ENCODE measurements around the gene RNU5D-1. TPM values are rescaled to one million over a fixed set of nuclear protein-coding genes. Genes with fewer than 3 reads are reported as not detected.

The RNU5D-1 gene
- total and polyA plus RNA-seq, 2 of the 13 experiments (the other 11 are each of a cell fraction or from before 2014, with no cell fraction given) = 165 TPM; not detected in 1

DNA sequence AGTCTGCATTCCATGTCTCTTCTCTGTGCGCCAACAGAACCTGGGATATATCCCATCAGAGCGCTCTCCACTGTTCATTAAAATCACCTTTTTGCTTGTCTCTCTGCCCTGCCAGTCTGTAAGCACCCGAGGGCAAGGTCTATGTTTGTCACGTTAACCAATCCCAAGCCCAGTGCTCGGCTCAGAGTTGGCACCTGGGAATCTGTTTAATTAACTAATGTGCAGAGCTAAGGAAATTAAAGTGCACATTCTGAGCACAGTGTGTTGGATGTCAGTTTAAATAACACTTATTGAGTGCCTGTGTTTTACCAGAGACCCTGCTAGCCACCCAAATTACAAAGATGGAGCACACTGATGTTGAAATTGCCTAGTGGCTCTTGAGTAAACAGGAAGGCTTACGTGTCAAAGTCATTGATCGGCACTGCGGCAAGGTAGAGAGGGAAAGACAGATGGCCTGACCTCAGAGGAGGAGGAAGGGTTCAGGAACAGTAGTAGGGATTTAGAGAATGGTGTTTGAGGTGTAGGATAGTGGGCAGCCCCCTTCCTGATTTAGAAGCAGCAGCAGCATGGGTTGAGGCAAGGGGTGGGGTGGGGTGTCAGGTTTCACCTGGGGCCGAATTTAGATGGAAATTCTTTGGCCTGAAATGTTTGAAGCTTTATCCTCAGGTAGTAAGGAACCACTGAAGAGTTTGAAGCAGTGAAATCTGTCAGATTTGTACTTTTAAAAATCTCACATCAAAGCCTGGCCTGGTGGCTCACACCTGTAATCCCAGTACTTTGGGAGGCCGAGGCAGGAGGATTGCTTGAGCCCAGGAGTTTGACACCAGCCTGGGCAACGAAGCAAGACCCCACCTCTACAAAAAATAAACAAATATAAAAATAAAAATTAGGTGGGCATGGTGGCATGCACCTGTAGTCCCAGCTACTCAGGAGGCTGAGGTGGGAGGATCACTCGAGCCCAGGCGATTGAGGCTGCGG, 48.8 kb downstream of the RNU5D-1 start (continued):
- TF ChIP-seq, protein P1, sequence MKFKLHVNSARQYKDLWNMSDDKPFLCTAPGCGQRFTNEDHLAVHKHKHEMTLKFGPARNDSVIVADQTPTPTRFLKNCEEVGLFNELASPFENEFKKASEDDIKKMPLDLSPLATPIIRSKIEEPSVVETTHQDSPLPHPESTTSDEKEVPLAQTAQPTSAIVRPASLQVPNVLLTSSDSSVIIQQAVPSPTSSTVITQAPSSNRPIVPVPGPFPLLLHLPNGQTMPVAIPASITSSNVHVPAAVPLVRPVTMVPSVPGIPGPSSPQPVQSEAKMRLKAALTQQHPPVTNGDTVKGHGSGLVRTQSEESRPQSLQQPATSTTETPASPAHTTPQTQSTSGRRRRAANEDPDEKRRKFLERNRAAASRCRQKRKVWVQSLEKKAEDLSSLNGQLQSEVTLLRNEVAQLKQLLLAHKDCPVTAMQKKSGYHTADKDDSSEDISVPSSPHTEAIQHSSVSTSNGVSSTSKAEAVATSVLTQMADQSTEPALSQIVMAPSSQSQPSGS (CRISPR knock-in tag; IDR thresholded peaks at IDR 0.05) = peak; percentile 61
- TF ChIP-seq HMGA1 (CRISPR knock-in tag; conservative IDR thresholded peaks at IDR 0.05) (no peak), ZKSCAN1 (IDR thresholded peaks at IDR 0.05; ENCODE audit: low read length) (no peak), HNRNPUL1 (IDR thresholded peaks at IDR 0.05; ENCODE audit: low read depth, low read length) (no peak), ZNF10 (CRISPR knock-in tag; IDR thresholded peaks at IDR 0.05; ENCODE audit: borderline replicate concordance, low read depth) (no peak), MXD4 (CRISPR knock-in tag; IDR thresholded peaks at IDR 0.05) (peak; percentile 82), ZNF484 (CRISPR knock-in tag; IDR thresholded peaks at IDR 0.05; ENCODE audit: borderline replicate concordance, low read depth) (no peak), ZFX (CRISPR knock-in tag; IDR thresholded peaks at IDR 0.05; ENCODE audit: low read depth) (peak; percentile 60; the same call in 1 of the 2 replicates), AKAP8 (CRISPR knock-in tag; IDR thresholded peaks at IDR 0.05) (peak; percentile 59; the same call in 1 of the 2 replicates), CENPX (CRISPR knock-in tag; IDR thresholded peaks at IDR 0.05) (no peak), SALL1 (CRISPR knock-in tag; IDR thresholded peaks at IDR 0.05) (peak; percentile 93), TARDBP (CRISPR knock-in tag; IDR thresholded peaks at IDR 0.05) (peak; percentile 93)
- TF ChIP-seq, protein P2, sequence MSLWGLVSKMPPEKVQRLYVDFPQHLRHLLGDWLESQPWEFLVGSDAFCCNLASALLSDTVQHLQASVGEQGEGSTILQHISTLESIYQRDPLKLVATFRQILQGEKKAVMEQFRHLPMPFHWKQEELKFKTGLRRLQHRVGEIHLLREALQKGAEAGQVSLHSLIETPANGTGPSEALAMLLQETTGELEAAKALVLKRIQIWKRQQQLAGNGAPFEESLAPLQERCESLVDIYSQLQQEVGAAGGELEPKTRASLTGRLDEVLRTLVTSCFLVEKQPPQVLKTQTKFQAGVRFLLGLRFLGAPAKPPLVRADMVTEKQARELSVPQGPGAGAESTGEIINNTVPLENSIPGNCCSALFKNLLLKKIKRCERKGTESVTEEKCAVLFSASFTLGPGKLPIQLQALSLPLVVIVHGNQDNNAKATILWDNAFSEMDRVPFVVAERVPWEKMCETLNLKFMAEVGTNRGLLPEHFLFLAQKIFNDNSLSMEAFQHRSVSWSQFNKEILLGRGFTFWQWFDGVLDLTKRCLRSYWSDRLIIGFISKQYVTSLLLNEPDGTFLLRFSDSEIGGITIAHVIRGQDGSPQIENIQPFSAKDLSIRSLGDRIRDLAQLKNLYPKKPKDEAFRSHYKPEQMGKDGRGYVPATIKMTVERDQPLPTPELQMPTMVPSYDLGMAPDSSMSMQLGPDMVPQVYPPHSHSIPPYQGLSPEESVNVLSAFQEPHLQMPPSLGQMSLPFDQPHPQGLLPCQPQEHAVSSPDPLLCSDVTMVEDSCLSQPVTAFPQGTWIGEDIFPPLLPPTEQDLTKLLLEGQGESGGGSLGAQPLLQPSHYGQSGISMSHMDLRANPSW (CRISPR knock-in tag; IDR thresholded peaks at IDR 0.05; ENCODE audit: borderline replicate concordance) = no peak
- TF ChIP-seq, protein P3, sequence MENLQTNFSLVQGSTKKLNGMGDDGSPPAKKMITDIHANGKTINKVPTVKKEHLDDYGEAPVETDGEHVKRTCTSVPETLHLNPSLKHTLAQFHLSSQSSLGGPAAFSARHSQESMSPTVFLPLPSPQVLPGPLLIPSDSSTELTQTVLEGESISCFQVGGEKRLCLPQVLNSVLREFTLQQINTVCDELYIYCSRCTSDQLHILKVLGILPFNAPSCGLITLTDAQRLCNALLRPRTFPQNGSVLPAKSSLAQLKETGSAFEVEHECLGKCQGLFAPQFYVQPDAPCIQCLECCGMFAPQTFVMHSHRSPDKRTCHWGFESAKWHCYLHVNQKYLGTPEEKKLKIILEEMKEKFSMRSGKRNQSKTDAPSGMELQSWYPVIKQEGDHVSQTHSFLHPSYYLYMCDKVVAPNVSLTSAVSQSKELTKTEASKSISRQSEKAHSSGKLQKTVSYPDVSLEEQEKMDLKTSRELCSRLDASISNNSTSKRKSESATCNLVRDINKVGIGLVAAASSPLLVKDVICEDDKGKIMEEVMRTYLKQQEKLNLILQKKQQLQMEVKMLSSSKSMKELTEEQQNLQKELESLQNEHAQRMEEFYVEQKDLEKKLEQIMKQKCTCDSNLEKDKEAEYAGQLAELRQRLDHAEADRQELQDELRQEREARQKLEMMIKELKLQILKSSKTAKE (CRISPR knock-in tag; IDR thresholded peaks at IDR 0.05; ENCODE audit: borderline replicate concordance) = no peak; the same call in 1 of the 2 replicates
- TF ChIP-seq, protein P4, sequence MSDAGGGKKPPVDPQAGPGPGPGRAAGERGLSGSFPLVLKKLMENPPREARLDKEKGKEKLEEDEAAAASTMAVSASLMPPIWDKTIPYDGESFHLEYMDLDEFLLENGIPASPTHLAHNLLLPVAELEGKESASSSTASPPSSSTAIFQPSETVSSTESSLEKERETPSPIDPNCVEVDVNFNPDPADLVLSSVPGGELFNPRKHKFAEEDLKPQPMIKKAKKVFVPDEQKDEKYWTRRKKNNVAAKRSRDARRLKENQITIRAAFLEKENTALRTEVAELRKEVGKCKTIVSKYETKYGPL (CRISPR knock-in tag; IDR thresholded peaks at IDR 0.05) = no peak
- TF ChIP-seq, protein P5, sequence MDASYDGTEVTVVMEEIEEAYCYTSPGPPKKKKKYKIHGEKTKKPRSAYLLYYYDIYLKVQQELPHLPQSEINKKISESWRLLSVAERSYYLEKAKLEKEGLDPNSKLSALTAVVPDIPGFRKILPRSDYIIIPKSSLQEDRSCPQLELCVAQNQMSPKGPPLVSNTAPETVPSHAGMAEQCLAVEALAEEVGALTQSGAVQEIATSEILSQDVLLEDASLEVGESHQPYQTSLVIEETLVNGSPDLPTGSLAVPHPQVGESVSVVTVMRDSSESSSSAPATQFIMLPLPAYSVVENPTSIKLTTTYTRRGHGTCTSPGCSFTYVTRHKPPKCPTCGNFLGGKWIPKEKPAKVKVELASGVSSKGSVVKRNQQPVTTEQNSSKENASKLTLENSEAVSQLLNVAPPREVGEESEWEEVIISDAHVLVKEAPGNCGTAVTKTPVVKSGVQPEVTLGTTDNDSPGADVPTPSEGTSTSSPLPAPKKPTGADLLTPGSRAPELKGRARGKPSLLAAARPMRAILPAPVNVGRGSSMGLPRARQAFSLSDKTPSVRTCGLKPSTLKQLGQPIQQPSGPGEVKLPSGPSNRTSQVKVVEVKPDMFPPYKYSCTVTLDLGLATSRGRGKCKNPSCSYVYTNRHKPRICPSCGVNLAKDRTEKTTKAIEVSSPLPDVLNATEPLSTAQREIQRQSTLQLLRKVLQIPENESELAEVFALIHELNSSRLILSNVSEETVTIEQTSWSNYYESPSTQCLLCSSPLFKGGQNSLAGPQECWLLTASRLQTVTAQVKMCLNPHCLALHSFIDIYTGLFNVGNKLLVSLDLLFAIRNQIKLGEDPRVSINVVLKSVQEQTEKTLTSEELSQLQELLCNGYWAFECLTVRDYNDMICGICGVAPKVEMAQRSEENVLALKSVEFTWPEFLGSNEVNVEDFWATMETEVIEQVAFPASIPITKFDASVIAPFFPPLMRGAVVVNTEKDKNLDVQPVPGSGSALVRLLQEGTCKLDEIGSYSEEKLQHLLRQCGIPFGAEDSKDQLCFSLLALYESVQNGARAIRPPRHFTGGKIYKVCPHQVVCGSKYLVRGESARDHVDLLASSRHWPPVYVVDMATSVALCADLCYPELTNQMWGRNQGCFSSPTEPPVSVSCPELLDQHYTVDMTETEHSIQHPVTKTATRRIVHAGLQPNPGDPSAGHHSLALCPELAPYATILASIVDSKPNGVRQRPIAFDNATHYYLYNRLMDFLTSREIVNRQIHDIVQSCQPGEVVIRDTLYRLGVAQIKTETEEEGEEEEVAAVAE (CRISPR knock-in tag; IDR thresholded peaks at IDR 0.05; ENCODE audit: borderline replicate concordance) = peak; percentile 80

All from HepG2 (cell line).